SK-N-SH (cell line): ENCODE results near the gene SNRPD2. TPM values are rescaled to one million over a fixed set of nuclear protein-coding genes. Genes with fewer than 3 reads are reported as not detected.

Experiments
- CTCF ChIA-PET: fragments of 300-600, 350-600 bp; formaldehyde crosslinking; extraction: SDS; loops from one replicate; lab custom pipeline; 2021; lab: Yijun Ruan, JAX
- POLR2A ChIA-PET: fragments of 350-600 bp; sonication (Branson Sonifier 250); formaldehyde crosslinking; extraction: SDS; loops from one replicate; lab custom pipeline; 2020; ENCODE audit warnings: antibody characterized with exemption, inconsistent platforms; lab: Yijun Ruan, JAX
- DNase-seq: peaks from one replicate; pipeline ENCODE4 v3.0.0; 2012
- H2AFZ ChIP-seq: fragments of 200-600 bp; sonication (generic); 2 replicates; pipeline ENCODE4 v1.8.1; 2016; ENCODE audit warnings: antibody characterized with exemption, mild to moderate bottlenecking, low read depth
- H3F3A ChIP-seq: fragments of 200-600 bp; sonication (generic); replicated peaks from 2 replicates; pipeline ENCODE3; 2016; ENCODE audit warnings: antibody characterized with exemption, mild to moderate bottlenecking; ENCODE audit not compliant: insufficient read depth
- H3K27ac ChIP-seq, 2 experiments: fragments of 200-500 bp in 1 of 2; fragments of 200-600 bp in 1 of 2; sonication (Bioruptor generic) in 1 of 2; sonication (generic), shearing (Covaris generic) in 1 of 2; 2 replicates each; pipeline versions ENCODE4 v1.5.1 to v1.6.1; 2014 to 2016; ENCODE audit warnings: low read depth in 2 of 2, inconsistent platforms in 1 of 2, low read length in 1 of 2, mild to moderate bottlenecking in 1 of 2, mixed read lengths in 1 of 2
- H3K27me3 ChIP-seq: fragments of 200-600 bp; sonication (generic), shearing (Covaris generic); 2 replicates; pipeline ENCODE4 v1.6.1; 2016; ENCODE audit warnings: mixed run types; ENCODE audit not compliant: insufficient read depth
- H3K36me3 ChIP-seq, 2 experiments: fragments of 200-500 bp in 1 of 2; fragments of 200-600 bp in 1 of 2; sonication (Bioruptor generic) in 1 of 2; sonication (generic) in 1 of 2; replicated peaks in 1 of 2; 2 replicates each; pipeline versions ENCODE3 to v1.5.1; 2014 to 2016; ENCODE audit warnings: low read length in 1 of 2, mild to moderate bottlenecking in 1 of 2; ENCODE audit not compliant: insufficient read depth in 2 of 2, control insufficient read depth in 1 of 2
- H3K4me1 ChIP-seq, 2 experiments: fragments of 200-500 bp in 1 of 2; fragments of 200-600 bp in 1 of 2; sonication (Bioruptor generic) in 1 of 2; sonication (generic), shearing (Covaris generic) in 1 of 2; 2 replicates each; pipeline versions ENCODE4 v1.5.1 to v1.6.1; 2014 to 2016; ENCODE audit warnings: low read depth in 1 of 2, low read length in 1 of 2, mixed run types in 1 of 2; ENCODE audit not compliant: insufficient read depth in 2 of 2, control insufficient read depth in 1 of 2
- H3K4me2 ChIP-seq: fragments of 200-600 bp; sonication (generic), shearing (Covaris generic); 2 replicates; pipeline ENCODE4 v1.6.1; 2017; ENCODE audit warnings: mixed run types
- H3K4me3 ChIP-seq, 2 experiments: fragments of 200-500 bp in 1 of 2; fragments of 200-600 bp in 1 of 2; sonication (Bioruptor generic) in 1 of 2; sonication (generic), shearing (Covaris generic) in 1 of 2; 2 replicates each; pipeline versions ENCODE4 v1.5.1 to v1.8.1; 2014 to 2016; ENCODE audit warnings: low read depth in 2 of 2, inconsistent platforms in 1 of 2, low read length in 1 of 2, mild to moderate bottlenecking in 1 of 2, mixed read lengths in 1 of 2, moderate library complexity in 1 of 2
- H3K79me2 ChIP-seq: fragments of 200-600 bp; sonication (generic); 2 replicates; pipeline ENCODE4 v1.8.1; 2017; ENCODE audit warnings: mild to moderate bottlenecking; ENCODE audit not compliant: insufficient read depth
- H3K9ac ChIP-seq: fragments of 200-600 bp; sonication (generic); 2 replicates; pipeline ENCODE4 v1.6.1; 2017; ENCODE audit warnings: mixed run types
- H3K9me2 ChIP-seq: fragments of 200-600 bp; sonication (generic); 2 replicates; pipeline ENCODE4 v1.6.1; 2017; ENCODE audit warnings: mixed run types
- H3K9me3 ChIP-seq: fragments of 200-600 bp; sonication (generic); 2 replicates; pipeline ENCODE4 v1.6.1; 2017; ENCODE audit warnings: mixed run types, mild to moderate bottlenecking, moderate library complexity
- H4K20me1 ChIP-seq: fragments of 200-600 bp; sonication (generic); 2 replicates; pipeline ENCODE4 v1.6.1; 2017; ENCODE audit warnings: mild to moderate bottlenecking, mixed run types; ENCODE audit not compliant: insufficient read depth
- MXI1 ChIP-seq: IDR thresholded peaks from 2 replicates; pipeline ENCODE4 v1.6.1; 2012; ENCODE audit warnings: mild to moderate bottlenecking, low read depth, low read length, improper control_type of control experiment
- NRF1 ChIP-seq: IDR thresholded peaks from 2 replicates; pipeline ENCODE4 v1.6.1; 2012; ENCODE audit warnings: low read depth, mild to moderate bottlenecking, low read length
- RAD21 ChIP-seq: IDR thresholded peaks from 2 replicates; pipeline ENCODE4 v1.6.1; 2012; ENCODE audit warnings: mild to moderate bottlenecking, low read length
- RXRA ChIP-seq: IDR thresholded peaks from 2 replicates; pipeline ENCODE4 v1.4.0; 2012; ENCODE audit warnings: low read depth, mild to moderate bottlenecking, borderline replicate concordance
- SIN3A ChIP-seq: IDR thresholded peaks from 2 replicates; pipeline ENCODE4 v1.6.1; 2012; ENCODE audit warnings: low read depth, mild to moderate bottlenecking, low read length, moderate library complexity, borderline replicate concordance
- SMC3 ChIP-seq: IDR thresholded peaks from 2 replicates; pipeline ENCODE4 v1.6.1; 2012; ENCODE audit warnings: low read depth, low read length, improper control_type of control experiment
- TAF1 ChIP-seq: IDR thresholded peaks from 2 replicates; pipeline ENCODE4 v1.6.1; 2012; ENCODE audit warnings: low read depth, mild to moderate bottlenecking, low read length, moderate library complexity, borderline replicate concordance
- YY1 ChIP-seq: IDR thresholded peaks from 2 replicates; pipeline ENCODE4 v1.4.0; 2012; ENCODE audit warnings: low read depth, mild to moderate bottlenecking
- WGBS: methylation state at CpG from one replicate; pipeline ENCODE4 v1.1.6; 2017; ENCODE audit warnings: low lambda C conversion rate; 5-methylcytosine and 5-hydroxymethylcytosine counted together
- polyA plus RNA-seq, 3 experiments: library from polyadenylated mRNA; depleted of rRNA; stranded (reverse); fragments of >200 nt; gene quantifications; 2 replicates each; pipeline ENCODE4 v1.2.3, GENCODE V29; 2012
- TF ChIP-seq, protein P1 (sequence below): fragments of 150-350 bp; IDR thresholded peaks from 2 replicates; pipeline ENCODE4 v1.6.1; 2017; ENCODE audit warnings: antibody characterized with exemption, low read length, low read depth, borderline replicate concordance
- TF ChIP-seq, protein P2 (sequence below): IDR thresholded peaks from 2 replicates; pipeline ENCODE4 v1.6.1; 2012; ENCODE audit warnings: mild to moderate bottlenecking, low read depth, low read length, moderate library complexity
- TF ChIP-seq, protein P3 (sequence below): fragments of 200-600 bp; sonication (generic); IDR thresholded peaks from 2 replicates; pipeline ENCODE4 v1.6.1; 2017; ENCODE audit warnings: antibody characterized with exemption, mild to moderate bottlenecking, moderate library complexity

The SNRPD2 gene
- polyA plus RNA-seq, 1 of the 3 experiments (the other 2 are of a cell fraction) = 1,248 TPM

DNA sequence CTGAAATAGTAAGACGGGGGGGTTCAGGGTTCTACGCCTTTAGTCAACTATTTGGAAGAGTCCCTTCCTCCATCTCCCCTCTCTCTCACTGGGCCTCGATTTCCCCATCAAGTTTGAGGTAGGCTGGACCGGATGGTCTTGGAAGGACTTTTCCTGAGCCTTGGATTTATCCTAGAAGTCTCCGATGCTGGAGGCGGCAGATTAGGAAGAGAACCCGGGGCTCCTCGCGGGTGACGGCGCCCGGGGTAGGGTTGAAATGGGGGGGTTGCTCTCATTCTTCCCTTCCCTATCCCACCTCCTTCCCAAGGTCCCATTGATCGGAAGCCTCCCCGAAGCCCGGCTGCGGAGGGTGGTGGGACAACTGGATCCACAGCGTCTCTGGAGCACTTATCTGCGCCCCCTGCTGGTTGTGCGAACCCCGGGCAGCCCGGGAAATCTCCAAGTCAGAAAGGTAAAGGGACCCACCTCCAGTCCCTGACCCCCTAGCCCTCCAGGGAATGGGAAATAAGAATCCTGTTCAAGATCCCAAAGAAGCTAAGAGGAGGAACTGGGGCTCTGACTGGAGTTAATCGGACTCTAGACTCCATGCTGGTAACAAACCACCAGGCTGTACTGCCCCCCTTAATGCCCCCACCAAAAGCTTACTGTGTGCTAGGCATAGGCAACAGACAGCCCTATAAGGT is 1.5 kb upstream of the SNRPD2 start:
- WGBS = under 1% methylated on average over 19 of the region's 22 CpGs
- Histone ChIP-seq H3K4me2 (peak overlapping the region; percentile 88), H3K27me3 (no peaks in the 10 kb centered on the region), H3K27ac (peak overlapping the region; percentile 48 to 87), H3K4me1 (peaks cover 0 to 6% of the 10 kb centered on the region in 2 experiments; a peak in 1 of 4 replicates), H3F3A (peaks cover 11% of the 10 kb centered on the region), H3K4me3 (peak overlapping the region; percentile 71 to 91), H4K20me1 (0 out of 2 replicates have a peak, but pooled peaks cover 4% of the 10 kb centered on the region), H3K36me3 (peaks cover 2 to 15% of the 10 kb centered on the region in 2 experiments), H3K9me2 (no peaks in the 10 kb centered on the region), H3K9ac (peak overlapping the region; percentile 82), H3K9me3 (no peaks in the 10 kb centered on the region), H3K79me2 (peaks cover 39% of the 10 kb centered on the region), H2AFZ (peak overlapping the region; percentile 86)
- CTCF ChIA-PET = interaction anchor here (0.6 to 6.8 kb wide), 40 partner anchors 9 to 1208 kb away, joined by 3 to 106 read pairs (median 4); partner anchors contain the start of genes DMPK, DMWD, FBXO46 and SIX5
- no peak for TF ChIP-seq MXI1
- no peak for TF ChIP-seq YY1
- TF ChIP-seq SIN3A = peak; percentile 62; the same call in 1 of the 2 replicates
- TF ChIP-seq SMC3 = peak; percentile 58
- no peak for TF ChIP-seq NRF1
- peak; percentile 55 for TF ChIP-seq RAD21
- TF ChIP-seq, protein P1, sequence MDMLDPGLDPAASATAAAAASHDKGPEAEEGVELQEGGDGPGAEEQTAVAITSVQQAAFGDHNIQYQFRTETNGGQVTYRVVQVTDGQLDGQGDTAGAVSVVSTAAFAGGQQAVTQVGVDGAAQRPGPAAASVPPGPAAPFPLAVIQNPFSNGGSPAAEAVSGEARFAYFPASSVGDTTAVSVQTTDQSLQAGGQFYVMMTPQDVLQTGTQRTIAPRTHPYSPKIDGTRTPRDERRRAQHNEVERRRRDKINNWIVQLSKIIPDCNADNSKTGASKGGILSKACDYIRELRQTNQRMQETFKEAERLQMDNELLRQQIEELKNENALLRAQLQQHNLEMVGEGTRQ = no peak
- TF ChIP-seq RXRA = no peak
- TF ChIP-seq TAF1 = no peak
- TF ChIP-seq, protein P2, sequence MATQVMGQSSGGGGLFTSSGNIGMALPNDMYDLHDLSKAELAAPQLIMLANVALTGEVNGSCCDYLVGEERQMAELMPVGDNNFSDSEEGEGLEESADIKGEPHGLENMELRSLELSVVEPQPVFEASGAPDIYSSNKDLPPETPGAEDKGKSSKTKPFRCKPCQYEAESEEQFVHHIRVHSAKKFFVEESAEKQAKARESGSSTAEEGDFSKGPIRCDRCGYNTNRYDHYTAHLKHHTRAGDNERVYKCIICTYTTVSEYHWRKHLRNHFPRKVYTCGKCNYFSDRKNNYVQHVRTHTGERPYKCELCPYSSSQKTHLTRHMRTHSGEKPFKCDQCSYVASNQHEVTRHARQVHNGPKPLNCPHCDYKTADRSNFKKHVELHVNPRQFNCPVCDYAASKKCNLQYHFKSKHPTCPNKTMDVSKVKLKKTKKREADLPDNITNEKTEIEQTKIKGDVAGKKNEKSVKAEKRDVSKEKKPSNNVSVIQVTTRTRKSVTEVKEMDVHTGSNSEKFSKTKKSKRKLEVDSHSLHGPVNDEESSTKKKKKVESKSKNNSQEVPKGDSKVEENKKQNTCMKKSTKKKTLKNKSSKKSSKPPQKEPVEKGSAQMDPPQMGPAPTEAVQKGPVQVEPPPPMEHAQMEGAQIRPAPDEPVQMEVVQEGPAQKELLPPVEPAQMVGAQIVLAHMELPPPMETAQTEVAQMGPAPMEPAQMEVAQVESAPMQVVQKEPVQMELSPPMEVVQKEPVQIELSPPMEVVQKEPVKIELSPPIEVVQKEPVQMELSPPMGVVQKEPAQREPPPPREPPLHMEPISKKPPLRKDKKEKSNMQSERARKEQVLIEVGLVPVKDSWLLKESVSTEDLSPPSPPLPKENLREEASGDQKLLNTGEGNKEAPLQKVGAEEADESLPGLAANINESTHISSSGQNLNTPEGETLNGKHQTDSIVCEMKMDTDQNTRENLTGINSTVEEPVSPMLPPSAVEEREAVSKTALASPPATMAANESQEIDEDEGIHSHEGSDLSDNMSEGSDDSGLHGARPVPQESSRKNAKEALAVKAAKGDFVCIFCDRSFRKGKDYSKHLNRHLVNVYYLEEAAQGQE = 0 out of 2 replicates have a peak, but pooled peaks have one; percentile 45
- TF ChIP-seq, protein P3, sequence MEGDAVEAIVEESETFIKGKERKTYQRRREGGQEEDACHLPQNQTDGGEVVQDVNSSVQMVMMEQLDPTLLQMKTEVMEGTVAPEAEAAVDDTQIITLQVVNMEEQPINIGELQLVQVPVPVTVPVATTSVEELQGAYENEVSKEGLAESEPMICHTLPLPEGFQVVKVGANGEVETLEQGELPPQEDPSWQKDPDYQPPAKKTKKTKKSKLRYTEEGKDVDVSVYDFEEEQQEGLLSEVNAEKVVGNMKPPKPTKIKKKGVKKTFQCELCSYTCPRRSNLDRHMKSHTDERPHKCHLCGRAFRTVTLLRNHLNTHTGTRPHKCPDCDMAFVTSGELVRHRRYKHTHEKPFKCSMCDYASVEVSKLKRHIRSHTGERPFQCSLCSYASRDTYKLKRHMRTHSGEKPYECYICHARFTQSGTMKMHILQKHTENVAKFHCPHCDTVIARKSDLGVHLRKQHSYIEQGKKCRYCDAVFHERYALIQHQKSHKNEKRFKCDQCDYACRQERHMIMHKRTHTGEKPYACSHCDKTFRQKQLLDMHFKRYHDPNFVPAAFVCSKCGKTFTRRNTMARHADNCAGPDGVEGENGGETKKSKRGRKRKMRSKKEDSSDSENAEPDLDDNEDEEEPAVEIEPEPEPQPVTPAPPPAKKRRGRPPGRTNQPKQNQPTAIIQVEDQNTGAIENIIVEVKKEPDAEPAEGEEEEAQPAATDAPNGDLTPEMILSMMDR = peak; percentile 98
- POLR2A ChIA-PET = interaction anchor here (0.8 to 1.9 kb wide), 5 partner anchors 20 to 90 kb away, joined by 3 to 8 read pairs (median 4); partner anchors contain the start of genes FBXO46 and SIX5
- DNase-seq = peak; percentile 85
